ENCODE data around the gene HAPSTR1. TPM values are rescaled to one million over a fixed set of nuclear protein-coding genes. Genes with fewer than 3 reads are reported as not detected.

The HAPSTR1 gene
- total RNA-seq, 1 experiment from 2014 or later, result 88.9 TPM

Other genes starting within 250 kb of the HAPSTR1 start
- 23.9 and 27.8 TPM in 2 replicates for gene CARHSP1, start 222.6 kb upstream of the HAPSTR1 start, total RNA-seq (2022)
- gene LITAFD, start 209.3 kb upstream of the HAPSTR1 start, total RNA-seq (2022), result not detected in 2 replicates
- gene USP7, start 127.7 kb upstream of the HAPSTR1 start, total RNA-seq (2022), result 81.2 and 108 TPM in 2 replicates